ENCODE data around the gene KCNK2.

DNA sequence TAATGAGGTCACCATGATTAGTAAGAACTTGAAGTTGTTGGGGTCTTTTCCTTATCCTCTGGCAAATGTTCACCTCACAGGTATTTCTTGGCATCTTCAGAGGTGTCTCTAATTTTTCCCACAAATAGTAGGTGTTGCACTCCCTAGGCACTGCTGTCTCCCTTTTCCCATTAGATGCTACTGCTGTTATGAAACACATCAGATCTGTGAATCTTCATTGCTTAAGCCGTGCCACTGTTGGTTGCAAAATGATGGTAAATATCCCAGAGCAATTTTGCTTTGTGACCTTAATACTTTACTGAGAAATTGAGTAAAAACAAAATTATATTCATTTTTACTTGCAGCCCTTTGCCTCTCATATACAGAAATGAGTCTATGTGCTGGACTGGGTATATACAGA lies 169.6 kb downstream of the KCNK2 start:
- TF ChIP-seq, protein P1, sequence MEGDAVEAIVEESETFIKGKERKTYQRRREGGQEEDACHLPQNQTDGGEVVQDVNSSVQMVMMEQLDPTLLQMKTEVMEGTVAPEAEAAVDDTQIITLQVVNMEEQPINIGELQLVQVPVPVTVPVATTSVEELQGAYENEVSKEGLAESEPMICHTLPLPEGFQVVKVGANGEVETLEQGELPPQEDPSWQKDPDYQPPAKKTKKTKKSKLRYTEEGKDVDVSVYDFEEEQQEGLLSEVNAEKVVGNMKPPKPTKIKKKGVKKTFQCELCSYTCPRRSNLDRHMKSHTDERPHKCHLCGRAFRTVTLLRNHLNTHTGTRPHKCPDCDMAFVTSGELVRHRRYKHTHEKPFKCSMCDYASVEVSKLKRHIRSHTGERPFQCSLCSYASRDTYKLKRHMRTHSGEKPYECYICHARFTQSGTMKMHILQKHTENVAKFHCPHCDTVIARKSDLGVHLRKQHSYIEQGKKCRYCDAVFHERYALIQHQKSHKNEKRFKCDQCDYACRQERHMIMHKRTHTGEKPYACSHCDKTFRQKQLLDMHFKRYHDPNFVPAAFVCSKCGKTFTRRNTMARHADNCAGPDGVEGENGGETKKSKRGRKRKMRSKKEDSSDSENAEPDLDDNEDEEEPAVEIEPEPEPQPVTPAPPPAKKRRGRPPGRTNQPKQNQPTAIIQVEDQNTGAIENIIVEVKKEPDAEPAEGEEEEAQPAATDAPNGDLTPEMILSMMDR (IDR thresholded peaks at IDR 0.05; ENCODE audit: borderline replicate concordance, extremely low read depth, low read length, poor library complexity, severe bottlenecking) = no peak
- no peak for TF ChIP-seq EZH2 (IDR thresholded peaks at IDR 0.05; ENCODE audit: borderline replicate concordance, low read depth, low read length, severe bottlenecking)
